Measurements from ENCODE around the gene ECSCR. TPM values are rescaled to one million over a fixed set of nuclear protein-coding genes. Genes with fewer than 3 reads are reported as not detected.
"Not testable (repeated sequence)": the region's sequence is repeated elsewhere in the genome, so short reads cannot be mapped to it uniquely, and the experiment has no call there.

Gene ECSCR
- total and polyA plus RNA-seq, 2 of the 8 experiments (the other 6 are each of a cell fraction or from before 2014, with no cell fraction given): 2.7 to 7.2 TPM

GRCh38 chr5:139504722-139505121 is 42.2 kb upstream of the ECSCR start:
- not testable (repeated sequence) for H3K79me1 ChIP-seq (ENCODE audit: low read depth, low read length); H3K9me3 ChIP-seq (ENCODE audit: insufficient read depth in 2 of 2, low read depth in 1 of 2, low read length in 1 of 2); H2BK5ac ChIP-seq (ENCODE audit: low read depth, low read length); H2BK20ac ChIP-seq (ENCODE audit: low read length); H3K27ac ChIP-seq (ENCODE audit: low read depth, low read length); H2BK12ac ChIP-seq (ENCODE audit: low read depth, low read length); H3K23ac ChIP-seq (ENCODE audit: insufficient read length); H3K14ac ChIP-seq (ENCODE audit: insufficient read length); H3K36me3 ChIP-seq (ENCODE audit: control insufficient read depth in 2 of 4, insufficient read depth in 4 of 4, low read length in 3 of 4); H3K27me3 ChIP-seq (replicated peaks in 1 of 4; ENCODE audit: control insufficient read depth in 3 of 4, extremely low read depth in 1 of 4, insufficient read depth in 3 of 4, low read length in 3 of 4); FAIRE-seq; H4K5ac ChIP-seq (ENCODE audit: insufficient read length, low read depth, low read length); H3K9ac ChIP-seq (replicated peaks in 1 of 4; ENCODE audit: extremely low read depth in 1 of 4, low read depth in 3 of 4, low read length in 3 of 4); H3K56ac ChIP-seq (replicated peaks; ENCODE audit: insufficient read length, low read depth, low read length); H3K4me3 ChIP-seq (ENCODE audit: extremely low read depth in 1 of 4, insufficient read depth in 2 of 4, low read depth in 3 of 4, low read length in 4 of 4); H3K18ac ChIP-seq (ENCODE audit: extremely low read depth, low read length); H4K20me1 ChIP-seq (replicated peaks in 1 of 2; ENCODE audit: control insufficient read depth in 1 of 2, insufficient read depth in 2 of 2, low read length in 2 of 2); H2BK120ac ChIP-seq (replicated peaks; ENCODE audit: low read depth, low read length); H4K8ac ChIP-seq (ENCODE audit: extremely low read depth, insufficient read depth, low read length); DNase-seq (ENCODE audit: low read depth in 1 of 2, low spot score in 2 of 2); H3K79me2 ChIP-seq (ENCODE audit: control insufficient read depth in 1 of 2, insufficient read depth in 2 of 2, low read length in 2 of 2); H2AK5ac ChIP-seq (ENCODE audit: low read depth, low read length); H3K4ac ChIP-seq (replicated peaks; ENCODE audit: insufficient read length, low read depth, low read length); H3K23me2 ChIP-seq (ENCODE audit: low read depth, low read length); H4K91ac ChIP-seq (replicated peaks; ENCODE audit: insufficient read length, low read length); H2BK15ac ChIP-seq (ENCODE audit: low read length)
- Histone ChIP-seq H3K4me1 (replicated peaks in 1 of 4; ENCODE audit: control insufficient read depth in 3 of 4, insufficient read depth in 4 of 4, low read length in 3 of 4) (peaks cover 0 to 10% (median 3%) of the 10 kb centered on the region in 4 experiments; a peak in 4 of 7 replicates), H2AFZ (ENCODE audit: low read length) (0 out of 2 replicates have a peak overlapping the region, but pooled peaks have one; percentile 39), H3K4me2 (ENCODE audit: insufficient read depth in 1 of 2, low read depth in 2 of 2, low read length in 2 of 2) (peak overlapping the region; percentile 35 to 54; a peak in 2 of 4 replicates)
- CTCF ChIA-PET (ENCODE audit: partially characterized antibody): interaction anchor here (6.6 to 12.9 kb wide), 2 partner anchors 9 to 82 kb away, joined by 40 to 122 read pairs; no protein-coding TSS in a partner anchor
- POLR2A ChIA-PET (ENCODE audit: partially characterized antibody): interaction anchor here (1.0 to 1.5 kb wide), 4 partner anchors 9 to 219 kb away, joined by 3 to 6 read pairs (median 4); partner anchors contain the start of gene DNAJC18
- WGBS, 2 experiments (ENCODE audit: extremely low coverage in 1 of 2, insufficient coverage in 1 of 2, insufficient read length in 1 of 2, insufficient replicate concordance in 2 of 2, low coverage in 1 of 2, low lambda C conversion rate in 2 of 2, missing lambda C conversion rate in 1 of 2): 41% methylated on average over 5 of the region's 5 CpGs; no CpG with 5 or more reads in 1 of the 2 experiments
